T-helper 2 cell treated with Interferon-gamma antibody and Interleukin-4, amounts not matched to agents 100 ng/mL and 5 ng/mL, for 36 hours (primary cell): ENCODE results near the gene APC2. TPM values are rescaled to one million over a fixed set of nuclear protein-coding genes. Genes with fewer than 3 reads are reported as not detected.
"Not testable (repeated sequence)": the region's sequence is repeated elsewhere in the genome, so short reads cannot be mapped to it uniquely, and the experiment has no call there.

ENCODE experiments used
- intact Hi-C: fragments of 100-400 bp; cut with micrococcal nuclease; formaldehyde crosslinking; loops from one replicate; pipeline ENCODE4 v1.15.1; 2023
- total RNA-seq: library from RNA; stranded (reverse); gene quantifications from 2 replicates; pipeline ENCODE4 v1.2.3, GENCODE V29; 2022

Gene APC2
- total RNA-seq, 1 donor from 2014 or later, result 0.05 TPM

GRCh38 chr19:1416014-1416841, 33.7 kb upstream of the APC2 start:
- intact Hi-C loops, result no loop called here

- intact Hi-C loops, result no loop called here
Measured at GRCh38 chr19:1417145-1417544, 32.8 kb upstream of the APC2 start.

GRCh38 chr19:1417681-1418495, 32.0 kb upstream of the APC2 start:
- intact Hi-C loops, result no loop called here

GRCh38 chr19:1418496-1418775, 31.5 kb upstream of the APC2 start:
- intact Hi-C loops, result no loop called here

GRCh38 chr19:1418951-1419738, 30.8 kb upstream of the APC2 start:
- intact Hi-C loops, result no loop called here

GRCh38 chr19:1420085-1420484, 29.8 kb upstream of the APC2 start:
- intact Hi-C loops, result not testable (repeated sequence)

- intact Hi-C loops, result no loop called here
Measured at GRCh38 chr19:1420590-1420989, 29.3 kb upstream of the APC2 start.

GRCh38 chr19:1421218-1421957, 28.5 kb upstream of the APC2 start:
- intact Hi-C loops, result no loop called here

- intact Hi-C loops, result no loop called here
Measured at GRCh38 chr19:1421958-1422305, 28.0 kb upstream of the APC2 start.

- intact Hi-C loops, result no loop called here
Measured at GRCh38 chr19:1422360-1422759, 27.6 kb upstream of the APC2 start.

- intact Hi-C loops, result no loop called here
Measured at GRCh38 chr19:1422943-1423342, 27.0 kb upstream of the APC2 start.

GRCh38 chr19:1423436-1424191, 26.3 kb upstream of the APC2 start:
- intact Hi-C loops, result no loop called here

GRCh38 chr19:1424192-1424955, 25.5 kb upstream of the APC2 start:
- intact Hi-C loops, result no loop called here

- intact Hi-C loops, result no loop called here
Measured at GRCh38 chr19:1425102-1425837, 24.7 kb upstream of the APC2 start.

GRCh38 chr19:1425902-1426301, 24.0 kb upstream of the APC2 start:
- intact Hi-C loops, result no loop called here

GRCh38 chr19:1426736-1427135, 23.2 kb upstream of the APC2 start:
- intact Hi-C loops, result no loop called here

- intact Hi-C loops, result no loop called here
Measured at GRCh38 chr19:1427221-1427920, 22.6 kb upstream of the APC2 start.

GRCh38 chr19:1428738-1429391, 21.1 kb upstream of the APC2 start:
- intact Hi-C loops, result no loop called here
